Activated CD4-positive, alpha-beta T cell treated with anti-CD3 and anti-CD28 coated beads for 36 hours (primary cell): ENCODE measurements around the gene ADGRF3. TPM values are rescaled to one million over a fixed set of nuclear protein-coding genes. Genes with fewer than 3 reads are reported as not detected.
"Not testable (repeated sequence)": the region's sequence is repeated elsewhere in the genome, so short reads cannot be mapped to it uniquely, and the experiment has no call there.

ENCODE experiments used
- ATAC-seq: fragments of 200-7000 bp; cut with Tn5 transposase; one replicate; pipeline ENCODE4 v1.10.0; 2021; ENCODE audit warnings: mild to moderate bottlenecking, moderate library complexity
- CTCF ChIA-PET: fragments of 350-600 bp; sonication (Branson Sonifier 250); formaldehyde crosslinking; loops from one replicate; lab custom pipeline; 2021; ENCODE audit warnings: antibody characterized with exemption; lab: Charles Lee
- POLR2A ChIA-PET: fragments of 350-600 bp; sonication (Branson Sonifier 250); formaldehyde crosslinking; loops from one replicate; lab custom pipeline; 2021; ENCODE audit warnings: antibody characterized with exemption, inconsistent platforms; lab: Charles Lee
- DNase-seq: peaks from one replicate; pipeline ENCODE4 v3.0.0-alpha.2; 2020
- H3K27ac Mint-ChIP-seq: one replicate; pipeline ENCODE4 v1.8.0; 2021; ENCODE audit warnings: mixed read lengths
- H3K27me3 Mint-ChIP-seq: one replicate; pipeline ENCODE4 v1.8.0; 2021; ENCODE audit warnings: mixed read lengths
- H3K36me3 Mint-ChIP-seq: one replicate; pipeline ENCODE4 v1.8.0; 2021; ENCODE audit warnings: low read depth, mixed read lengths
- H3K4me1 Mint-ChIP-seq: one replicate; pipeline ENCODE4 v1.8.0; 2021; ENCODE audit warnings: mixed read lengths
- H3K4me3 Mint-ChIP-seq: one replicate; pipeline ENCODE4 v1.8.0; 2021; ENCODE audit warnings: mild to moderate bottlenecking, moderate library complexity, mixed read lengths
- H3K9me3 Mint-ChIP-seq: one replicate; pipeline ENCODE4 v1.8.0; 2021; ENCODE audit warnings: low read depth, mixed read lengths
- intact Hi-C, 2 experiments: fragments of 100-400 bp; cut with DNase I in 1 of 2; cut with micrococcal nuclease in 1 of 2; formaldehyde crosslinking; loops; one replicate each; pipeline versions ENCODE4 v1.14.2 to v1.15.1; 2022 to 2024; cut with DNase I, micrococcal nuclease
- total RNA-seq, 2 experiments: library from RNA; stranded (reverse); gene quantifications; one replicate each; pipeline ENCODE4 v1.2.3, GENCODE V29; 2021

Gene ADGRF3
- total RNA-seq, 2 experiments from 2014 or later: 3.1 to 4.1 TPM

DNA sequence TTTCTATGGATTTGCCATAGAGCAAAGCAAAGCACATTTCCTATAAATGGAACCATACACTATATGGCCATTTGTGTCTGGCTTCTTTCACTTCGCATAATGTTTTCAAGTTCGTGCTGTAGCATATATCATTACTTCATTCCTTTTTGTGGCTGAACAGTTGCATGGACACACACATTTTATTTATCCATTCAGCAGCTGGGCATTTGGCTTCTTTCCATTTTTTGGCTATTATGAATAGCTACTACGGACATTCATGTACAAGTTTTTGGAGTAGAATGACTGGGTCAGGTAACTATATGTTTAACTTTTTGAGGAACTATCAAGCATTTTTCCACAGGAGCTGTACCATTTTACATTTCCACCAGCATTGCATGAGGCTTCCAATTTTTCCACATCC lies 11.4 kb downstream of the ADGRF3 start:
- H3K36me3 Mint-ChIP-seq: peaks cover 2% of the 10 kb centered on the region
- peaks cover 16% of the 10 kb centered on the region for H3K4me1 Mint-ChIP-seq
- H3K27ac Mint-ChIP-seq: no peak overlapping the region
- H3K9me3 Mint-ChIP-seq: no peaks in the 10 kb centered on the region
- no peaks in the 10 kb centered on the region for H3K27me3 Mint-ChIP-seq
- CTCF ChIA-PET: interaction anchor here (1.1 kb wide), 1 partner anchor 21 kb away, joined by 3 read pairs; no protein-coding TSS in a partner anchor
- ATAC-seq: no peak
- POLR2A ChIA-PET: no interaction called here
- no peak for DNase-seq
- H3K4me3 Mint-ChIP-seq: no peak overlapping the region
- intact Hi-C loops: no loop called here

DNA sequence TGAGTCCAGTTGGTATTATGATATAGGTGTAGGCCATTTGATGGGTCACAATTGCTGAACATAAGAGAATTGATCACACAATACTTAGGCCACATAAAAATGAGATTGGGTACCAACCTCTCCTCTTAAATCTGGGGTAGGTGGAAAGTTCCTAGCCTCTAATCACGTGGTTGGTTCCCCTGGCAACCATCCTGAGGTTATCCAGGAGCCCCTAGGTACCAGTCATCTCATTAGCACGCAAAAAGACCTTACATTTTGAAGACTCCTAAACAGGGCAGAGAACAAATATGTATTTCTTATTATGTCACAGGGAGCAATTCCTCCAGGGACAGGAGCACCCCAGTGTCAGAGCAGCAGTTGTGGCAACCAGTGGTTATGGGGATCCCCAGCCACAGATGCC lies 13.3 kb downstream of the ADGRF3 start:
- CTCF ChIA-PET: interaction anchor here (1.3 kb wide), 1 partner anchor 13 kb away, joined by 8 read pairs; the partner anchor contains the start of genes ADGRF3 and SELENOI
- Mint-ChIP-seq H3K36me3 (no peaks in the 10 kb centered on the region), H3K4me1 (peaks cover 23% of the 10 kb centered on the region), H3K27ac (no peak overlapping the region), H3K4me3 (no peak overlapping the region), H3K27me3 (no peaks in the 10 kb centered on the region), H3K9me3 (no peaks in the 10 kb centered on the region)
- no peak for DNase-seq
- POLR2A ChIA-PET: no interaction called here
- intact Hi-C loops: loop anchor here (5.0 kb wide), 3 partner anchors 36 to 161 kb away; partner anchors contain the start of gene GAREM2 (in 1 of the 2)
- ATAC-seq: no peak

DNA sequence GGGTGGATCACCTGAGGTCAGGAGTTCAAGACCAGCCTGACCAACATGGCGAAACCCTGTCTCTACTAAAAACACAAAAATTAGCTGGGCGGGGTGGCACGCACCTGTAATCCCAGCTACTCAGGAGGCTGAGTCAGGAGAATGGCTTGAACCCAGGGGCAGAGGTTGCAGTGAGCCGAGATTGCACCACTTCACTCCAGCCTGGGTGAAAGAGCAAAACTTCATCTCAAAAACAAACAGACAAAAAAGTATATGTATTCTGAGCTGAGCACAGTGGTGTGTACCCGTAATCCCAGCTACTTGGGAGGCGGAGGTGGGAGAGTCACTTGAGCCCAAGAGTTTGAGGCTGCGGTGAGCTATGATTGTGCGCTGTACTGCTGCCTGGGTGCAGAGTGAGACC lies 15.3 kb downstream of the ADGRF3 start:
- H3K4me3 Mint-ChIP-seq, H3K27ac Mint-ChIP-seq, DNase-seq, POLR2A ChIA-PET, ATAC-seq, H3K27me3 Mint-ChIP-seq, H3K36me3 Mint-ChIP-seq, H3K9me3 Mint-ChIP-seq: not testable (repeated sequence)
- peaks cover 14% of the 10 kb centered on the region for H3K4me1 Mint-ChIP-seq
- intact Hi-C loops: loop anchor here (2.0 to 5.0 kb wide), 4 partner anchors 34 to 159 kb away; partner anchors contain the start of genes GAREM2 (in 1 of the 2), HADHA (in 1 of the 2) and HADHB (in 1 of the 2)
- CTCF ChIA-PET: interaction anchor here (0.6 to 3.2 kb wide), 6 partner anchors 11 to 742 kb away, joined by 3 to 16 read pairs (median 6); partner anchors contain the start of gene SELENOI

DNA sequence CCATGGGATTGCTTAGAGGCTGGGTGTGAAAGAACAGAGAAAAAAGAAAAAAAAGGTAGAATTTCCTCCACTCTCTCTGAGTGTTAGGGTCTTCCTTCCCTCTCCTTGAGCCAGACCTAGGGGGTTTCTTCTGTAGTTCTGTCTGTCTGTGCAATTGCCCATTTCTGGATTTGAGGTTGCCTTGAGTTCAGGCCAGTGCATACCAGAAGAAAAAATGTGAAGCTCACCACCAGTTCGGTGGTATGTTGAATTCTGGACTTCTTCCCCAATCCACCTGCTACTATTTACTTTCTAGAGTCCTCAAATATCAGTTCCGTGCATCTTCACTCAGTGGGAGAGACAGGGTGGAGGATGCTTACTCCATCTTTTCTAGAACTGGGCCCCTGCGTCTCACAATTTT lies 16.0 kb downstream of the ADGRF3 start:
- ChIA-PET POLR2A (no interaction called here), CTCF (interaction anchor here (0.5 to 3.2 kb wide), 15 partner anchors 9 to 742 kb away, joined by 3 to 16 read pairs (median 3); partner anchors contain the start of gene SELENOI)
- DNase-seq: no peak
- Mint-ChIP-seq H3K27ac (no peak overlapping the region), H3K4me3 (no peak overlapping the region), H3K4me1 (peaks cover 9% of the 10 kb centered on the region), H3K36me3 (no peaks in the 10 kb centered on the region), H3K9me3 (no peaks in the 10 kb centered on the region), H3K27me3 (no peaks in the 10 kb centered on the region)
- ATAC-seq: no peak
- intact Hi-C loops: loop anchor here (1.0 to 5.0 kb wide), 9 partner anchors 33 to 379 kb away; partner anchors contain the start of genes HADHA (in 2 of the 2), HADHB (in 2 of the 2) and GAREM2 (in 1 of the 2)

DNA sequence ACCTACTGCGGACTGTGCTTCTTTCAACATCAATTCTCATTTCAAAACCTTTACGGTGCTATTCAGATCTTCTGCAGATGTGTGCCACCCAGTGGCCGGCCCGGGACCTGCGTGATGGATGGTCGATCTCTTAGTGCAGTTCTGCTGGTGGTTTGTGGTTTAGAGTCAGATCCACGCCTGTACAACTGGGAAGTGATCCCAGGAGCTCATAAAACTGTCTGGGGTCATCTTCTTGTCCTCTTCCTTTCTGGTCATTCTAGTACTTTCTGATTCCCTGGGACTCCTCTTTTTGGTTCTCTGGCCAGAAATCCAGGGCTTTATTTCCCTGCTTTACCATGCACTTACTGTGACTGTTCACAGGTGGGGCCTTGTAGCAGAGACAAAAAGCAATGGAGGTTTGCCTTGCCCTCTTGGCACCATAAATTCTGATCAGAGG lies 16.5 kb downstream of the ADGRF3 start:
- Mint-ChIP-seq H3K36me3 (no peaks in the 10 kb centered on the region), H3K9me3 (no peaks in the 10 kb centered on the region), H3K27ac (no peak overlapping the region), H3K27me3 (no peaks in the 10 kb centered on the region), H3K4me1 (peaks cover 9% of the 10 kb centered on the region), H3K4me3 (no peak overlapping the region)
- ChIA-PET POLR2A (no interaction called here), CTCF (interaction anchor here (0.5 to 3.2 kb wide), 11 partner anchors 8 to 206 kb away, joined by 3 to 16 read pairs (median 3); partner anchors contain the start of gene SELENOI)
- peak; percentile 94 for DNase-seq
- intact Hi-C loops: loop anchor here (1.0 to 5.0 kb wide), 9 partner anchors 33 to 379 kb away; partner anchors contain the start of genes HADHA (in 2 of the 2), HADHB (in 2 of the 2) and GAREM2 (in 1 of the 2)
- peak; percentile 97 for ATAC-seq

DNA sequence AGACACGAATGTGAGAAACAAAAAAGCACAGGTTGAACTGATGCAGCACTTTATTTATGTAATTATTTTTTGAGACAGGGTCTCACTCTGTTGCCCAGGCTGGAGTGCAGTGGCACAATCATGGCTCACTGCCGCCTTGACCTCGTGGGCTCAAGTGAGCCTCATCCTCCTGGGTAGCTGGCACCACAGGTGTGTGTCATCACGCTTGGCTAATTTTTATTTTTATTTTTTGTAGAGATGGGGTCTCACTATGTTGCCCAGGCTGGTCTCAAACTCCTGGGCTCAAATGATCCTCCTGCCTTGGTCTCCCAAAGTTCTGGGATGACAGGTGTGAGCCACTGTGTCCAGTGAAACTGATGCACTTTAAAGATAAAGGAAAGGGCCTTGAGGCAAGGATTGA lies 17.5 kb downstream of the ADGRF3 start:
- H3K4me3 Mint-ChIP-seq, ATAC-seq, H3K4me1 Mint-ChIP-seq, DNase-seq, intact Hi-C loops, H3K27ac Mint-ChIP-seq, POLR2A ChIA-PET, H3K27me3 Mint-ChIP-seq, H3K9me3 Mint-ChIP-seq, H3K36me3 Mint-ChIP-seq: not testable (repeated sequence)
- CTCF ChIA-PET: interaction anchor here (0.6 to 3.2 kb wide), 3 partner anchors 11 to 140 kb away, joined by 3 to 16 read pairs (median 3); partner anchors contain the start of gene SELENOI

DNA sequence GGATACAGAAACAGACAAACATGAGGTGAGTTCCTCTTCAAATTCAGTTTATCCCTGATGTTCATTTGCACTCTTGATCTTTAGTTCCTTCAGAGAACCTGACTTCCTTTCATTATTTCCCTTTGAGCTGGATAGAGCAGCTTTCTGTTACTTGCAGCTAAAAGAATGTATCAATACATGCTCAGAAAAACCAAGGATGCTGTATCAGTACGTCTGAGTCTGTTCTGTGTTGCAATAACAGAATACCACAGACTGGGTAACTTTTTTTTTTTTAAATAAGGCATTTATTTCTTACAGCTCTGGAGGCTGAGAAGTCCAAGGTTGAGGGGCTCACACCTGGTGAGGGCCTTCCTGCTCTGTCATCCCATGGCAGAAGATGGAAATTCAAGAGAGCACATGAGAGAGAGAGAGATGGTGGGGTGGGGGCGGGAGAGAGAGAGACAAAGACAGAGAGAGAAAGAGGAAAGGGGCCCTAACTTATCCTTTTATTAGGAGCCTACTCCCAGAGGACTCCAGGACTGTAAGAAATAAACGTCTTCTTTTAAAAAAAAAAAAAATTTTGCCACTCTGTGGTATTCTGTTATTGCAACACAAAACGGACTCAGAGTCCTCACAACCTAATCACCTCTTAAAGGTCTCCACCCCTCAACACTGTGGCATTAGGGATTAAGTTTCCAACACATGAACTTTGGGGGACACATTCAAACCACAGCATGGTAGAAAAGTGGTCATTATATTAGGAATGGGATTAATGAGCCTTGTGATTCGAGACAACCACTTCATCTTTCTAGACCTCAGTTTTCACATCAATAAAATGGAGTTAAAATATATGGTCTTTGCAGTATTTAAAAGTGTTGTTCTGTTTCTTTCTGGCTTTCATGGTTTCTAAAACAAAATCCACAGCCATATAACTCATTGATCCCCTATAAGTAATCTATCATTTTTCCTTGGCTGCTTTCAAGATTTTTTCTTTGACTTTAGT lies 19.0 kb downstream of the ADGRF3 start:
- intact Hi-C loops: no loop called here
- H3K27ac Mint-ChIP-seq: no peak overlapping the region

DNA sequence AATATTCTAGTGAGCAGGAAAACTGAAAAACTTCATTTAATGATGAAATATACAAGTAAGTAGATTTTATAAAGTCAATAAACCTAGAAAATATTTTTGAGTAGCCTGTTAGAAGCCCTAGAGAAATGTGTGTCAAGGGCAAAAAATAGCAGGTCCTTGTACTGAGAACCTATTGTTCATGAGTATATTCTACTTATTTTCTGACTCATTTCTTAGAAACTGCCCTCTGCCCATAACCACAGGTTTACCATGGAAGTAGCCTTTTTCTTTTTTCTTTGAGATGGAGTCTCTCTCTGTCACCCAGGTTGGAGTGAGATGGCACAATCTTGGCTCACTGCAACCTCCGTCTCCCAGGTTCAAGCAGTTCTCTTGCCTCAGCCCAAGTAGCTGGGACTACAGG lies 20.1 kb downstream of the ADGRF3 start:
- Mint-ChIP-seq H3K9me3 (no peaks in the 10 kb centered on the region), H3K27me3 (no peaks in the 10 kb centered on the region), H3K36me3 (no peaks in the 10 kb centered on the region), H3K4me1 (peaks cover 9% of the 10 kb centered on the region), H3K4me3 (no peak overlapping the region), H3K27ac (no peak overlapping the region)
- ChIA-PET CTCF (interaction anchor here (0.6 to 1.1 kb wide), 2 partner anchors 16 to 19 kb away, joined by 3 read pairs; partner anchors contain the start of gene SELENOI), POLR2A (no interaction called here)
- intact Hi-C loops: no loop called here
- ATAC-seq: no peak
- DNase-seq: no peak

More for the DNA sequence above, 19.0 kb downstream of the ADGRF3 start:
- ChIA-PET POLR2A (interaction anchor here (0.6 kb wide), 1 partner anchor 26 kb away, joined by 3 read pairs; no protein-coding TSS in a partner anchor), CTCF (interaction anchor here (0.6 to 1.1 kb wide), 5 partner anchors 17 to 1727 kb away, joined by 3 to 4 read pairs (median 3); partner anchors contain the start of gene SELENOI)
- Mint-ChIP-seq H3K27me3 (no peaks in the 10 kb centered on the region), H3K4me1 (peaks cover 9% of the 10 kb centered on the region), H3K36me3 (no peaks in the 10 kb centered on the region), H3K9me3 (no peaks in the 10 kb centered on the region), H3K4me3 (no peak overlapping the region)
- ATAC-seq: no peak
- DNase-seq: no peak

DNA sequence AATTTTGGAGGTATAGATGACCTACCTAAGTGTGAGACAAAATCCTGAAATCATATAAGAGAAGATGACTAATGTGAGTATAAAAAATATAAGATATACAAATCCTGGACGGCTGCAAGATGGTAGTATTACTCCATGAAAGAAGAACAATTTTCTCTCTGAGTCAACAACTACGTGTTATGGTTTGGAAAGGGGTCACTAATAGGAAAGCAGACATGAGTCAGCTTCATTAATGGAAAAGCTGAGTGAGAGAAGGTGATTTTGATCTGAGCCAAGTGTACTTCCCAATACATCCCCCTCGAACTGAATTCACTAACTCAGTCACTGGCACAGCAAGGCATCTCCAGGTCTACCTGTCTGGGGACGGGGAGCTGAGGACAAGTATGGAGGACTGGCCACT lies 20.7 kb downstream of the ADGRF3 start:
- intact Hi-C loops: no loop called here
- Mint-ChIP-seq H3K27ac (no peak overlapping the region), H3K4me3 (no peak overlapping the region), H3K27me3 (no peaks in the 10 kb centered on the region), H3K36me3 (no peaks in the 10 kb centered on the region), H3K9me3 (no peaks in the 10 kb centered on the region), H3K4me1 (peaks cover 9% of the 10 kb centered on the region)
- ChIA-PET POLR2A (no interaction called here), CTCF (interaction anchor here (0.5 kb wide), 1 partner anchor 70 kb away, joined by 3 read pairs; no protein-coding TSS in a partner anchor)
- no peak for ATAC-seq
- no peak for DNase-seq

DNA sequence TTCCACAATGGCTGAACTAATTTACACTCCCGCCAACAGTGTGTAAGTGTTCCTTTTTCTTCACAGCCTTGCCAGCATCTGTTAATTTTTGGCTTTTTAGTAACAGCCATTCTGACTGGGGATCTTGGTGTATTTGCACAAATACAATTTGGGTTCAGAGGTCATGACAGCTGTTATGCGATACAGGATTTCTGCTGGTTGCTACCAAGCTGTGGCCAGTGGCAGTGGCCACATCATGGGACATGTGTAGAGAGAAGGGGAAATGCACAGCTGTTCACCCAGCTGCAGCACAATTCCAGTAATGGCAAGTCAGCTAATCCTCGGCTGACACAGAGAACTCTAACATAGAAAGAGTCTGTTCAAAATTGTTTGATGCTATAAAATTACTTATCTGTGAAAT lies 21.7 kb downstream of the ADGRF3 start:
- no peak for DNase-seq
- POLR2A ChIA-PET: no interaction called here
- peaks cover 3% of the 10 kb centered on the region for H3K4me1 Mint-ChIP-seq
- H3K36me3 Mint-ChIP-seq: no peaks in the 10 kb centered on the region
- no peaks in the 10 kb centered on the region for H3K27me3 Mint-ChIP-seq
- CTCF ChIA-PET: interaction anchor here (0.6 kb wide), 1 partner anchor 145 kb away, joined by 3 read pairs; no protein-coding TSS in a partner anchor
- no peak overlapping the region for H3K4me3 Mint-ChIP-seq
- H3K27ac Mint-ChIP-seq: no peak overlapping the region
- H3K9me3 Mint-ChIP-seq: no peaks in the 10 kb centered on the region
- intact Hi-C loops: no loop called here
- no peak for ATAC-seq

DNA sequence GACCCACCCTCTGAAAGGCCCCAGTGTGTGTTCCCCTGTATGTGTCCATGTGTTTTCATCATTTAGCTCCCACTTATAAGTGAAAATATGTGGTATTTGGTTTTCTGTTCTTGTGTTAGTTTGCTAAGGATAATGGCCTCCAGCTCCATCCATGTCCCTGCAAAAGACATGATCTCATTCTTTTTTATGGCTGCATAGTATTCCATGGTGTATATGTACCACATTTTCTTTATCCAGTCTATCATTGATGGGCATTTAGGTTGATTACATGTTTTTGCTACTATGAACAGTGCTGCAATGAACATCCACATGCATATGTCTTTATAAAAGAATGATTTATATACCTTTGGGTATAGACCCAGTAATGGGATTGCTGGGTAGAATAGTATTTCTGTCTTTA lies 22.1 kb downstream of the ADGRF3 start:
- DNase-seq, POLR2A ChIA-PET, H3K27me3 Mint-ChIP-seq, H3K4me1 Mint-ChIP-seq, H3K36me3 Mint-ChIP-seq, ATAC-seq, H3K27ac Mint-ChIP-seq, H3K9me3 Mint-ChIP-seq, intact Hi-C loops, H3K4me3 Mint-ChIP-seq: not testable (repeated sequence)
- CTCF ChIA-PET: interaction anchor here (0.6 kb wide), 1 partner anchor 145 kb away, joined by 3 read pairs; no protein-coding TSS in a partner anchor
